ENCODE measurements around the gene BABAM2.

- no peak for TF ChIP-seq MAX (IDR thresholded peaks at IDR 0.05; ENCODE audit: low read depth, low read length)
- no peak for TF ChIP-seq IRF3 (IDR thresholded peaks at IDR 0.05)
- TF ChIP-seq MEF2A (IDR thresholded peaks at IDR 0.05; ENCODE audit: insufficient read depth, low read depth, low read length): no peak
- TF ChIP-seq ATF3 (IDR thresholded peaks at IDR 0.05; ENCODE audit: borderline replicate concordance, extremely low read depth, low read depth, low read length): no peak
- no peak for TF ChIP-seq SRF (IDR thresholded peaks at IDR 0.05; ENCODE audit: low read depth in 2 of 2, low read length in 2 of 2)
- no peak for TF ChIP-seq JUNB (IDR thresholded peaks at IDR 0.05)
- no peak for TF ChIP-seq MTA2 (IDR thresholded peaks at IDR 0.05; ENCODE audit: low read depth)
- no peak for TF ChIP-seq CTCF (IDR thresholded peaks at IDR 0.05 in 2 of 3, conservative IDR thresholded peaks at IDR 0.05 in 1 of 3; ENCODE audit: control insufficient read depth in 2 of 3, extremely low read depth in 1 of 3, insufficient read depth in 1 of 3, low read depth in 3 of 3, low read length in 3 of 3)
Measured at GRCh38 chr2:28343971-28344715, 453.6 kb downstream of the BABAM2 start.
